GM19043 (cell line): ENCODE data around the gene NKX2-4.
"Not testable (repeated sequence)": the region's sequence is repeated elsewhere in the genome, so short reads cannot be mapped to it uniquely, and the experiment has no call there.

Experiments used
- ATAC-seq: cut with Tn5 transposase; IDR thresholded peaks from one replicate; pipeline ENCODE4 v1.9.1; 2021; ENCODE audit warnings: low read depth; ENCODE audit not compliant: unreplicated experiment

The NKX2-4 gene

DNA sequence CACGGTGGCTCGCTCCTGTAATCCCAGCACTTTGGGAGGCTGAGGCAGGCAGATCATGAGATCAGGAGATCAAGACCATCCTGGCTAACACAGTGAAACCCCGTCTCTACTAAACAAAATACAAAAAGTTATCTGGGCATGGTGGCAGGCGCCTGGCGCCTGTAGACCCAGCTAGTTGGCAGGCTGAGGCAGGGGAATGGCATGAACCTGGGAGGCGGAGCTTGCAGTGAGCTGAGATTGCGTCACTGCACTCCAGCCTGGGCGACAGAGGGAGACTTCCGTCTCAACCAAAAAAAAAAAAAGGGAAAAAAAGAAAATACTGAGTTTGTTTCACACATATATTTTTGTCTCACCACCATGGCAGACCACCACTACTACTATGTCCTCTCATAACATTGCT lies 31.1 kb downstream of the NKX2-4 start:
- not testable (repeated sequence) for ATAC-seq

DNA sequence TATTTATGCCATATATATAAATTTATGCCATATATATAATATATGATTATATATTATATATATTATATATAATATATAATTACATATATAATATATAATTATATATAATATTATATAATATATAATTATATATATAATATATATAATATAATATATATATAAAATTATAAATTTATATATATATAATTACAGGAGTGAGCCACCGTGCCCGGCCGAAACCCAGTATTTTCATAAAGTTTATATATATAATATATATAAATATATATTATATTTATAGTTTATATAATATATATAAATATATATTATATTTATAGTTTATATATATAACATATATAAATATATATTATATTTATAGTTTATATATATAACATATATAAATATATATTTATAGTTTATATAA lies 31.6 kb downstream of the NKX2-4 start:
- no peak for ATAC-seq

DNA sequence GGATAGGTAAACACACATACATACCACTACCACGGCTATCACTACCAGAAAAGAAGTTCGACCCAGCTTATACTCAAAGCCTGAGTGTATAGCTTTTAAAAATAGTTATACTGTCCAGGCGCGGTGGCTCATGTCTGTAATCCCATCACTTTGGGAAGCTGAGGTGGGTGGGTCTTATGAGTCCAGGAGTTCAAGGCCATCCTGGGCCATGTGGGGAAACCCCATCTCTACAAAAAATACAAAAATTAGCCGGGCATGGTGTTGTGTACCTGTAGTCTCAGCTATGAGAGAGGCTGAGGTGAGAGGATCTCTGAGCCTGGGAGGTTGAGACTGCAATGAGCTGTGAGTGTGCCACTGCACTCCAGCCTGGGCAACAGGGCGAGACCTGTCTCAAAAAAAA lies 32.9 kb downstream of the NKX2-4 start:
- no peak for ATAC-seq

DNA sequence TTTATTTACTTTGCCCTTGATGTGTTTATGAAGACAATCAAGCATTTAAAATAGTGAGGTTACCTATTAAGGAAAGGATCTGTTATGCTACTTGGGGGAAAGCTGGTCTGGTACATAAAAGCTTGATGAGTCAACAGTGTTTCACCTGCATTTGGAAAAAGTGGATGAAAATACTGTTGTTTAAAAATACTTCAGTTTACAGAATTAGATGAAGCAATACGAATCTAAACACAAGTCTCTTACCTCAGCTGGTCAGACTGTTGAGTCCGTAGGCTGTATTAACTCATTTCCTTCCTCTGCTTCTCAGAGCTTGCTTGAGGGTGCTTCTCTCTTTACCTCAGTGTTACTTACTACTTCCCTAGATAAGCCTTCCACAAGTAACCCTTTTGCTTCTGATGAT lies 36.1 kb downstream of the NKX2-4 start:
- no peak for ATAC-seq

DNA sequence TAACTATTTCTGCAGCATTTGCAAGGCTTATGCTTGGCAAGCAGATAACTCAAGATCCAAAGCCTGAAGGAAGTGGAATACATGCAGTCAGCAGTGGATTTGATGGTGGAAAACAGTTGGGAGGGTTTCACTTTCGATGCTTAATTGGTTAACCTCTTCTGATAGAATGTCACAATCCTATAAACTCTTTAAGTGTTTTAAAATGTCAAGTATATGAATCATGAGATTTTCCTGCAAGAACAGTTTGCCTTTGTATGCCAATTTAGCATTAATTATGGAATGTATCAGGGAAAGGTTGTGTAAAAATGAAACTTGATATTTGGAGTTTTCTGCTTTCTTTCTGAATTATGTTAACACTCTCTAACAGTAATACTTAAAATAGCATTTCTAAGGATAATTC lies 36.6 kb downstream of the NKX2-4 start:
- no peak for ATAC-seq

DNA sequence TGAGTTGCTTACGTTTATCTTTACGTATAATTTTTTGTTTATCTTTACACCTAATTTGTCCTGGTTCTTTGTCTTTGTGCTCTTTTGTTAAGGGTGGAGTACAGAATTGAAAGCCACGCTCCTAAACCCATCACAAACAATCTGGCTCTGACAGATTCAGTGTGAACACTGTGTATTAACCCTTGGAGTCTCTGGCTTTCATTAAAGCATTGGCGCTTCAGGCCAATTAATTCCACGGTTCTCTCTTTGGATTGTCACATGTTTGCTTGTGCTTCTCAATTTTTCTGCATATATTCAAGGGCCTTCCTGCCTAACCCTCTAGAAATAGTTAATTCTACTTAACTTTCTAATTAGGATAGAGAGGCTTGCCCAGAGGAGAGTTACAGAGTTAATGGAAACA lies 38.6 kb downstream of the NKX2-4 start:
- no peak for ATAC-seq

DNA sequence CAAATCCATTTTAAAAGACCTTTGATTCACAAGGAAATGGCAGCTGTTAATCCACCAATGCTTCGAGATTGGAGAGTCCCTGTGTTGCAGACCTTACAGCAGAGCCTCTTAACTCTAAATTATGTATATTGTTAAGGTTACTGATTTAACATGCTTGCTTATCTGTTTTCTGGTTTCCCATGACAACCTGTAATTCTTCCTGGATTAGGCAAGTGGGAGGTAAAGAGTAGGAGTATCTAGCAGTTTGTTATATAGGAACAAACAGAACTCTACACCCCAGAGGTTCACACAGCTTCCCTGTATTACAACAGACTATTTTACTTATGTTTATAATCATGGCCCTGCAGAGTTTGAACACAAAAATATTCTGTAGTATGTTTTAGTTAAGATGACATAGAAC lies 39.5 kb downstream of the NKX2-4 start:
- ATAC-seq = no peak

DNA sequence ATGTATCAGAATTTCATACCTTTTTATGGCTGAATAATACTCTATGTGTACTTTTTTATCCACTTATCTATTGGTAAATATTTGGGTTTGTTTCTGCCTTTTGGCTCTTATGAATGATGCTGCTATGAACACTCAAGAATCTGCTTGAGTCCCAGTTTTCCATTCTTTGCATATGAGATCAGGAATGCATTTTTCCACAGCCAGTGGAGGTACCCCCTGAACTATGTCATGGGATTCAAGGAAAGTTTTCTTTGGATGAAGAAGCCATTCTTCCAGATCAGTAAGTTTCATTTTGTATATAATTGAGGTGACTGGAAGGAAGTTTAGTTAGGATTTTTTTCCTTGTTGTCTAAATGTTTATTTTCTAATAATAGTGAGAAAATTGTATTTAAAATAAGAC lies 40.9 kb downstream of the NKX2-4 start:
- ATAC-seq = no peak

DNA sequence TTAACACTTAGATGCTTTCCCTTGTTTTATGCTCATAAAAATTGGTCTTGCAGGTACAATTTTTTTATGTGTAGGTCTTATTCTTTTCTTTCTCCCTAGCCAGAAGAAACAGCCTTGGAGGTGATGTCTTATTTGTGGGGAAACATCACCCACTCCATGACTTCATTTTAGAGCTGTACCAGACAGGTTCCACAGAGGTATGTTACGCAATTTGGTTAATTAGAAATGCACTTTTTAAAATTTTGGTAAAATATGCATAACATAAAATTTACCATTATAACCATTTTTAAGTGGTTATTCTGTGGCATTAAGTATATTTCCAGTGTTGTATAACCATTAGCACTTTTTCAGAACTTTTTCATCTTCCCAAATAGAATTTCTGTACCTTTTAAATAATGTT lies 41.3 kb downstream of the NKX2-4 start:
- no peak for ATAC-seq

DNA sequence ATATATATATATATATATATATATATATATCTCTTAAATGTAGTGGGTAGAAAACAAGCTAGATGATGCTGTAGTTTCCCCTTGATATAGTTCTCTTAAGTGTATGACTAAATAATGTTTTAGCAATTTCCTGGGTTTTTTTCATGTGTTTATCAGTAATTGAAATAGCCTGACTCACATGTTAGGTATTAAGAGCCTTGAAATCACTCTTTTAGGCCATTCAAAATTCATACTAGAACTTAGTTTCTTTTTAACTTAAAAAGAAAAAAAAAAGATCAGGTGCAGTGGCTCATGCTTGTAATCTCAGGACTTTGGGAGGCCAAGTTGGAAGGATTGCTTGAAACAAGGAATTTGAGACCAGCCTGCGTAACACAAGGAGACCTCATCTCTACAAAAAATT lies 44.1 kb downstream of the NKX2-4 start:
- no peak for ATAC-seq

DNA sequence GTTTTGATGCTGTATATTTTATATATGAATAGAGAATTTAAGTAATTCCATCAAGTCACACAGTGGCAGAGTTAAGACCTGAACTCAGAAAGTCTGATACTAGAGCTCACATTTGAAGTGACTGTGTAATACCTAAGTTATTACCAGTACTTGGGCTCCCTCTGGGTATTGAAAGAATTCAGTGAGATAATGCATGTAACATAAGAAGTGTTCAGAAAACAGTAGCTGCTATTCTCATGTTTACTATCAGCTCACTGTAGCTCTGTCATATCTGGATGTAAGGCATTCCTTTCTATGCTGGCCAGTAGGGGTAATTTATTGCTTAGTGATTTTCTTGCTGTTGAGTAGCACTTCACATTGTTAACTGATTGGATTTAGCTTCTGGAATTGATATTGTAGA lies 44.6 kb downstream of the NKX2-4 start:
- ATAC-seq = no peak
